Smooth muscle cell (in vitro differentiated cells): ENCODE measurements around the gene AMIGO1. TPM values are rescaled to one million over a fixed set of nuclear protein-coding genes. Genes with fewer than 3 reads are reported as not detected.

Experiments
- DNase-seq: peaks from one replicate; lab custom pipeline; 2025; ENCODE audit not compliant: unreplicated experiment; lab: John Stamatoyannopoulos, UW
- H2AFZ ChIP-seq: fragments of 200-600 bp; sonication (generic); 2 replicates; pipeline ENCODE4 v1.6.0; 2016; ENCODE audit warnings: antibody characterized with exemption, low read depth, mild to moderate bottlenecking
- H3F3A ChIP-seq: fragments of 200-600 bp; sonication (generic); 2 replicates; pipeline ENCODE4 v1.6.0; 2017; ENCODE audit warnings: antibody characterized with exemption, low read depth
- H3K27ac ChIP-seq: fragments of 200-600 bp; sonication (generic); 2 replicates; pipeline ENCODE4 v1.5.1; 2016; ENCODE audit warnings: low read depth, mild to moderate bottlenecking
- H3K27me3 ChIP-seq: fragments of 200-600 bp; sonication (generic); 2 replicates; pipeline ENCODE4 v1.6.1; 2016; ENCODE audit warnings: low read depth, mild to moderate bottlenecking
- H3K36me3 ChIP-seq: fragments of 200-600 bp; sonication (generic); 2 replicates; pipeline ENCODE4 v1.5.1; 2016; ENCODE audit warnings: low read depth
- H3K4me1 ChIP-seq: fragments of 200-600 bp; sonication (generic); 2 replicates; pipeline ENCODE4 v1.5.1; 2016; ENCODE audit warnings: low read depth
- H3K4me2 ChIP-seq: fragments of 200-600 bp; sonication (generic); 2 replicates; pipeline ENCODE4 v1.6.0; 2016; ENCODE audit warnings: mild to moderate bottlenecking
- H3K4me3 ChIP-seq: fragments of 200-600 bp; sonication (generic); 2 replicates; pipeline ENCODE4 v1.5.1; 2016; ENCODE audit warnings: mild to moderate bottlenecking
- H3K79me2 ChIP-seq: fragments of 200-600 bp; sonication (generic); 2 replicates; pipeline ENCODE4 v1.6.0; 2016; ENCODE audit warnings: low read depth, mild to moderate bottlenecking
- H3K9ac ChIP-seq: fragments of 200-600 bp; sonication (generic); 2 replicates; pipeline ENCODE4 v1.6.0; 2016; ENCODE audit warnings: low read depth
- H3K9me3 ChIP-seq: fragments of 200-600 bp; sonication (generic); replicated peaks from 2 replicates; pipeline ENCODE4 v1.5.1; 2016; ENCODE audit warnings: low read depth
- H4K20me1 ChIP-seq: fragments of 200-600 bp; sonication (generic); 2 replicates; pipeline ENCODE4 v1.6.0; 2016; ENCODE audit warnings: low read depth
- WGBS: methylation state at CpG from one replicate; pipeline ENCODE4 v1.1.7; 2016; ENCODE audit warnings: low lambda C conversion rate; 5-methylcytosine and 5-hydroxymethylcytosine counted together
- polyA plus RNA-seq: library from polyadenylated mRNA; unstranded; fragments of >200 nt; fragmentation: Nextera tagmentation; extraction: Ambion mirVana; gene quantifications from 2 replicates; pipeline ENCODE4 v1.2.1, GENCODE V29; 2016
- total RNA-seq: library from RNA; depleted of rRNA; stranded (reverse); fragments of >200 nt; gene quantifications from 2 replicates; pipeline ENCODE4 v1.2.3, GENCODE V29; 2014
- TF ChIP-seq, protein P1 (sequence below): fragments of 200-600 bp; sonication (generic); IDR thresholded peaks from 2 replicates; pipeline ENCODE4 v1.5.1; 2017; ENCODE audit warnings: borderline replicate concordance, mild to moderate bottlenecking, antibody characterized with exemption; ENCODE audit not compliant: insufficient read depth, poor library complexity, severe bottlenecking

AMIGO1 gene
- total and polyA plus RNA-seq, 2 experiments from 2014 or later: 0.99 to 1.4 TPM

DNA sequence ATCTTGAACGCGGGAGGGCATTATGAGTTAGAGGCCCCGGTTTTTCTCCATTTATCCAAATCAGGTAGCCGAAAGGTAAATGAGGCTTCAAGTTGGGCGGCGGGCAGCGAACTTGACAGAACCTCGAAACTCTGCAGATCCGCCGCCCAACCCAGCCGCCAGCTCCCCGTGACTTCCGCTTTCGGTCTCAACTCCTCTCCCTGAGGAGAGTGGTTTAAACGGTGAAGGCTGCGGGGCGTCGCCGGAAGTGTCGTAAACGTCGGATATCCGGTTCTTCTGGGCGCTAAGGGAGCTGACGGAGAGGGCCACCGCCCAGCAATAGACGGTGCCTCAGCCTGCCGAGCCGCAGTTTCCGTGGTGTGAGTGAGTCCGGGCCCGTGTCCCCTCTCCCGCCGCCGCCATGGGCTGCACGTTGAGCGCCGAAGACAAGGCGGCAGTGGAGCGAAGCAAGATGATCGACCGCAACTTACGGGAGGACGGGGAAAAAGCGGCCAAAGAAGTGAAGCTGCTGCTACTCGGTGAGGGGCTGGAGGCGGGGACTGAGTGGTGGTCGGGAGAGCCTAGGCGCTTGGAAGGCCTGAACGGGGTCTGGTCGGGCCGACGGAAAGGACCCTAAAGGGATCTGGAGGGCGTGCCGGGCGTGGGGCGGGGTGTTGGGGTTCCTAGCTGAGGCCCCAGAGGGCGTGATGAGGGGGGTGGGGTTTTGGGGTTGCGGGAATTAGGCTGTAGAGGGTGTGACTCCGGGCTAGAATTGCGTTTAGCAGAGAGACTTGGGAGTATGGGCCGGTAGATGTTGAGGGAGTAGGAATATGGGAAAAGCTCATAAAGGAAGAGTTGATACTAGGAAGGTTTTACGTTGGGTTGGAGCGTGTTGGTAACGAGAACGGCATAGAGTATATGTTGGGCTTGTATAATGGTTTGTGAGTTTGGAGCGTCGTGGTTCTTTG lies 39.1 kb upstream of the AMIGO1 start, which contains the start of gene GNAI3:
Gene GNAI3 (plus strand): TSS at position 295 of the 947 bp plus-strand sequence. CDS start 106 bp downstream, at position 401.
- WGBS: 1% methylated on average over 65 of the region's 68 CpGs
- H3K4me2 ChIP-seq: peak within 1 kb of the TSS; percentile 87
- H3K27ac ChIP-seq: peak within 1 kb of the TSS; percentile 91
- peak within 1 kb of the TSS; percentile 77 for H3K4me3 ChIP-seq
- H3K9me3 ChIP-seq: no peaks in the 10 kb centered on the region
- peak within 1 kb of the TSS; percentile 67 for H2AFZ ChIP-seq
- peak; percentile 71 for DNase-seq
- H3F3A ChIP-seq: peaks cover 3% of the 10 kb centered on the region
- H3K79me2 ChIP-seq: peaks cover 64% of the 10 kb centered on the region
- TF ChIP-seq, protein P1, sequence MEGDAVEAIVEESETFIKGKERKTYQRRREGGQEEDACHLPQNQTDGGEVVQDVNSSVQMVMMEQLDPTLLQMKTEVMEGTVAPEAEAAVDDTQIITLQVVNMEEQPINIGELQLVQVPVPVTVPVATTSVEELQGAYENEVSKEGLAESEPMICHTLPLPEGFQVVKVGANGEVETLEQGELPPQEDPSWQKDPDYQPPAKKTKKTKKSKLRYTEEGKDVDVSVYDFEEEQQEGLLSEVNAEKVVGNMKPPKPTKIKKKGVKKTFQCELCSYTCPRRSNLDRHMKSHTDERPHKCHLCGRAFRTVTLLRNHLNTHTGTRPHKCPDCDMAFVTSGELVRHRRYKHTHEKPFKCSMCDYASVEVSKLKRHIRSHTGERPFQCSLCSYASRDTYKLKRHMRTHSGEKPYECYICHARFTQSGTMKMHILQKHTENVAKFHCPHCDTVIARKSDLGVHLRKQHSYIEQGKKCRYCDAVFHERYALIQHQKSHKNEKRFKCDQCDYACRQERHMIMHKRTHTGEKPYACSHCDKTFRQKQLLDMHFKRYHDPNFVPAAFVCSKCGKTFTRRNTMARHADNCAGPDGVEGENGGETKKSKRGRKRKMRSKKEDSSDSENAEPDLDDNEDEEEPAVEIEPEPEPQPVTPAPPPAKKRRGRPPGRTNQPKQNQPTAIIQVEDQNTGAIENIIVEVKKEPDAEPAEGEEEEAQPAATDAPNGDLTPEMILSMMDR: no peak
- H3K9ac ChIP-seq: peak within 1 kb of the TSS; percentile 94
- H3K27me3 ChIP-seq: no peaks in the 10 kb centered on the region
- no peaks in the 10 kb centered on the region for H3K36me3 ChIP-seq
- peaks cover 22% of the 10 kb centered on the region for H3K4me1 ChIP-seq
- peaks cover 47% of the 10 kb centered on the region for H4K20me1 ChIP-seq

DNA sequence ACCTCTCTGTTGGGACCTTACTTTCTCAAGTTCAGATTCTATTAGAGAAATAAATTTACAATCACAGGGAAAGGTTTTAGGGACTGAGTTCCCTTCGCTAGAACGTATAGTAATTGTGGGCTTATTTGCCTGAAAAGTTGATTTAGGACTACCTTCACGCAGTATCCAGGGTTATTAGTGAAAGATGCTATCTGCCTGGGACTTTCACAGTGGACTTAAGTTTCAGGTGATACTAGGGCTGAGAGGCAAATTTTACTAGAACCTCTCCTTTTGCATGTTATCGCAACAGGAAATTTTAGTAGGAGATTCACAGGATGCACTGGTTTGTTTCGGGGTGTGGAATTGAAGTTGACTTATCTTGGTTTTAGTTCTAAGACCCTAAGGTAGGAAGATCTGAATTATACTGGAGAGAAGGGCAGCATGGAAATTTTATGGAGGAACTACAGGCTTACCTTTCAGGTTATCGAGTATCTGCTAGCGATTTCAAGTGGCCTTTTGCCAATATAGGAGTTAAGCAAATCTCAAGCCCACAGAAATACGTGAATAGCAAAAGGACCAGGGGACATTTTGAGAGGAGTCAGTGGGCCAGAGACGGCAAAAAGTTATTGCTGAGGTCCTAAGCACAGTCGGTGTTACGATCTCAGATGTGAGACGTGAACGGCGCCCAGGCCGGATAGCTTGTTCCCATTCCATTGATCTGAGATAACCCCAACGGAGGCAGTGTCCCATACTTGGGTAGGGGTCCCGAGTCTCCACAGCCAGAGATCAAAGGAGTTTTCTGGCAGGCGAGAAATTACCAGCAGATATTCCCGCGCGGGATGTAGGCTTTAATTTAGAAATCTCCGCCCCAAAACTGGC lies 38.2 kb upstream of the AMIGO1 start:
- no peak for DNase-seq
- Histone ChIP-seq H3K27me3 (no peaks in the 10 kb centered on the region), H3K36me3 (no peaks in the 10 kb centered on the region), H3K4me3 (peak overlapping the region; percentile 77), H3K4me2 (peak overlapping the region; percentile 87), H3F3A (peaks cover 3% of the 10 kb centered on the region), H3K27ac (peak overlapping the region; percentile 91), H3K4me1 (peaks cover 22% of the 10 kb centered on the region), H3K9me3 (no peaks in the 10 kb centered on the region), H3K79me2 (peaks cover 55% of the 10 kb centered on the region), H3K9ac (peak overlapping the region; percentile 94), H4K20me1 (peaks cover 38% of the 10 kb centered on the region), H2AFZ (no peak overlapping the region)
- WGBS: 13% methylated on average over 22 of the region's 22 CpGs
- TF ChIP-seq, protein P1: no peak

DNA sequence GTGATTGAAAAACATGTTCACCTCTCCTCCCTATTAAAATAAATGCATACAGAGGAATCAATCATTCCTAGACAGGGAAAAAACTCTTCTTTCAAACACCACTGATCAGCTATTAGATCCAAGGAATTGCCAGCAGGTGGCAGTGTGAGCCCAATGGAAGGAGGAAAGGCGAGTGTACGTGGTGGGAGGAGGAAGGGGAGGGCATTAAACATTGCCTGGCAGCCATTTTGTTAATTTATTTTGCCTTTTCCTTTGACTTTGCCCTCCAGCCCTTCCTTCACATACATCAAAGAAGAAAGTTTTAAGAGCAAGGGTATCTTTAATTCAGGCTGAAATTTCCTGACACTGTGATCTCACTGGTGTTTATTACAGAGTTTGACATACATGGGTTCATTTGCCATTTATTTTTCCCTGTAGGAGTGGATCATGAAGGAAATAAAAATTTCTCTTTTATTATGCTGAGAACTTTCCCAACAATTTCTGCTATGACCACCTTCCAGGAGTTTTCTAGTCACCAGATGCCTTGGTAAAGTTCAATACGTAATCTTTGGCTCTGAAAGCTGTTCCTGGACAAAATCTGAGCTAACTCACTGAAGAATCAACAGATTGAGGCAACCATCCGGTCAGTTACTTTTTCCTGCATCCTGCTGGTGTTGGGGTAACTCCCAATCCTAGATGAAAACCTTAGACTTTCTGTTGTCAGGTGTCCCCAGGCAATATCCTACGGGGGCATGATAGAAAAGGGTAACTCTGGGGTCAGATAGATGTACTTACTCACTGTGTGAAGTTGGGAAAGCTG lies 37.0 kb upstream of the AMIGO1 start:
- peak; percentile 26 for DNase-seq
- Histone ChIP-seq H3K27ac (peak overlapping the region; percentile 91), H3K4me1 (peaks cover 22% of the 10 kb centered on the region), H3K36me3 (no peaks in the 10 kb centered on the region), H3K9me3 (no peaks in the 10 kb centered on the region), H3F3A (peaks cover 2% of the 10 kb centered on the region), H3K9ac (peak overlapping the region; percentile 94), H3K27me3 (no peaks in the 10 kb centered on the region), H3K79me2 (peaks cover 43% of the 10 kb centered on the region), H3K4me3 (peak overlapping the region; percentile 77), H4K20me1 (peaks cover 26% of the 10 kb centered on the region), H2AFZ (peak overlapping the region; percentile 81), H3K4me2 (peak overlapping the region; percentile 87)
- 42% methylated on average over 5 of the region's 5 CpGs for WGBS
- TF ChIP-seq, protein P1: peak; percentile 87
